ENCODE measurements around the gene GGPS1. TPM values are rescaled to one million over a fixed set of nuclear protein-coding genes. Genes with fewer than 3 reads are reported as not detected.

GGPS1 gene
- total RNA-seq, 2 donors from 2014 or later = 13.5 to 33.2 TPM

GRCh38 chr1:235329139-235329902 lies 951 bp downstream of the GGPS1 start:
- H3K4me3 ChIP-seq = peak overlapping the region; percentile 78
- H3K36me3 ChIP-seq = no peaks in the 10 kb centered on the region
- ATAC-seq (ENCODE audit: insufficient number of reproducible peaks, low FRiP score, low read depth) = no peak
- H3K9me3 ChIP-seq = no peaks in the 10 kb centered on the region
- no peak for TF ChIP-seq CTCF (IDR thresholded peaks at IDR 0.05)
- no peaks in the 10 kb centered on the region for H3K27me3 ChIP-seq (replicated peaks; ENCODE audit: insufficient read depth)
- H3K27ac ChIP-seq = peak overlapping the region; percentile 92 to 97
- H3K4me1 ChIP-seq (ENCODE audit: control insufficient read depth in 1 of 2, low read depth in 2 of 2) = peaks cover 41 to 65% of the 10 kb centered on the region in 2 donors
- no peak for DNase-seq (ENCODE audit: low spot score)

GRCh38 chr1:235330918-235331285 lies 2.5 kb downstream of the GGPS1 start:
- TF ChIP-seq CTCF (IDR thresholded peaks at IDR 0.05) = no peak
- ATAC-seq (ENCODE audit: insufficient number of reproducible peaks, low FRiP score, low read depth) (no peak), DNase-seq (ENCODE audit: low spot score) (no peak)
- H3K9me3 ChIP-seq = no peaks in the 10 kb centered on the region
- no peaks in the 10 kb centered on the region for H3K27me3 ChIP-seq (replicated peaks; ENCODE audit: insufficient read depth)
- H3K4me1 ChIP-seq (ENCODE audit: control insufficient read depth in 1 of 2, low read depth in 2 of 2) = peaks cover 31 to 49% of the 10 kb centered on the region in 2 donors
- peak overlapping the region in 1 of 2 donors; percentile 97 for H3K27ac ChIP-seq
- H3K36me3 ChIP-seq = no peaks in the 10 kb centered on the region
- no peak overlapping the region for H3K4me3 ChIP-seq

GRCh38 chr1:235331401-235331800 lies 3.0 kb downstream of the GGPS1 start:
- H3K9me3 ChIP-seq = no peaks in the 10 kb centered on the region
- H3K27me3 ChIP-seq (replicated peaks; ENCODE audit: insufficient read depth) = no peaks in the 10 kb centered on the region
- H3K27ac ChIP-seq = no peak overlapping the region
- H3K36me3 ChIP-seq = no peaks in the 10 kb centered on the region
- no peak for ATAC-seq (ENCODE audit: insufficient number of reproducible peaks, low FRiP score, low read depth)
- TF ChIP-seq CTCF (IDR thresholded peaks at IDR 0.05) = no peak
- no peak overlapping the region for H3K4me3 ChIP-seq
- H3K4me1 ChIP-seq (ENCODE audit: control insufficient read depth in 1 of 2, low read depth in 2 of 2) = peaks cover 27 to 44% of the 10 kb centered on the region in 2 donors
- DNase-seq (ENCODE audit: low spot score) = no peak

- TF ChIP-seq CTCF (IDR thresholded peaks at IDR 0.05) = no peak
- H3K4me3 ChIP-seq = no peak overlapping the region
- no peaks in the 10 kb centered on the region for H3K27me3 ChIP-seq (replicated peaks; ENCODE audit: insufficient read depth)
- ATAC-seq (ENCODE audit: insufficient number of reproducible peaks, low FRiP score, low read depth) (no peak), DNase-seq (ENCODE audit: low spot score) (no peak)
- no peak overlapping the region for H3K27ac ChIP-seq
- H3K9me3 ChIP-seq = no peaks in the 10 kb centered on the region
- H3K36me3 ChIP-seq = peaks cover 16% of the 10 kb centered on the region
- peaks cover 8 to 17% of the 10 kb centered on the region in 2 donors for H3K4me1 ChIP-seq (ENCODE audit: control insufficient read depth in 1 of 2, low read depth in 2 of 2)
Observed at GRCh38 chr1:235336903-235337302, 8.5 kb downstream of the GGPS1 start.

DNA sequence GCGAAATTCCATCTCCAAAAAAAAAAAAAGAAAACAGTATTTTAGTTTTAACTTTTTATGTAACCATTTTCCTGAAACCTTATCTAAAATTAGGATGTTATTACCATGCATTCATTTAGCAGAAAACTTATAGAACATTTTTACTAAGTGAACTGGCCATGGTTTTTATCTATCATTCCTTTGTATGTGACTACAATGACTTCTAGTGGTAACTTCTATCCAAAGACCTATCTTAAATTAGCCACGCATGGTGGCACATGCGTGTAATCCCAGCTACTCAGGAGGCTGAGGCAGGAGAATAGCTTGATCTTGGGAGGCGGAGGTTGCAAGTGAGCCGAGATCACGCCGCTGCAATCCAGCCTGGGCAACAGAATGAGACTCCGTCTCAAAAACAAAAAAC lies 11.4 kb downstream of the GGPS1 start:
- ATAC-seq (ENCODE audit: insufficient number of reproducible peaks, low FRiP score, low read depth) = no peak
- Histone ChIP-seq H3K4me1 (ENCODE audit: control insufficient read depth in 1 of 2, low read depth in 2 of 2) (peaks cover 0 to 5% of the 10 kb centered on the region in 2 donors), H3K27ac (no peak overlapping the region), H3K27me3 (replicated peaks; ENCODE audit: insufficient read depth) (no peaks in the 10 kb centered on the region), H3K4me3 (no peak overlapping the region), H3K36me3 (peaks cover 22% of the 10 kb centered on the region), H3K9me3 (no peaks in the 10 kb centered on the region)
- DNase-seq (ENCODE audit: low spot score) = no peak
- no peak for TF ChIP-seq CTCF (IDR thresholded peaks at IDR 0.05)
